Hematopoietic multipotent progenitor cell (in vitro differentiated cells): ENCODE results near the gene FILIP1L. TPM values are rescaled to one million over a fixed set of nuclear protein-coding genes. Genes with fewer than 3 reads are reported as not detected.

Experiments used
- DNase-seq, 3 donors: peaks; one replicate each; pipeline ENCODE4 v3.0.0-alpha.2; 2011 to 2015; ENCODE audit warnings: low read depth in 2 of 3, low spot score in 2 of 3
- total RNA-seq: library from RNA; depleted of rRNA; stranded (reverse); fragments of >200 nt; gene quantifications from one replicate; pipeline ENCODE4 v1.2.3, GENCODE V29; 2012

FILIP1L gene
- total RNA-seq, 1 donor: 0.81 TPM

GRCh38 chr3:99901200-99901926 lies 212.9 kb downstream of the FILIP1L start:
- no peak for DNase-seq

DNA sequence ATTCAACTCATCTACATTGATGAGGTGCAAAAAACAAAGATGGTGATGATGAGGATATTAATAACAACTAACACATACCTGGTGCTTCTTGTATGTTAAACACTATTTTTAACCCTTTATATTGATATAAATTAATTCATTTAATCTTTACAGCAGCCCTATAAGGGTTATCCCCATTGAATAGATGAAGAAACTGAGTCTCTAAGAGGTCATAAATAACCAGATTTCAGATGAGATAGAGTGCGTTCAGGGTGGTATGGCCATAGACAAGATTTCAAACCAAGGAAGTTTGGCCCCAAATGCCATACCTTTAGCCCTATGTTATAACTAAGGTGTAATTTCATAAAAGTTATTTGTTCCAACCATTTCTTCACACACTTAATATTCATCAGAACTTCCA lies 214.1 kb downstream of the FILIP1L start:
- no peak for DNase-seq

- DNase-seq: no peak
Observed at GRCh38 chr3:99899603-99900002, 214.7 kb downstream of the FILIP1L start.

DNA sequence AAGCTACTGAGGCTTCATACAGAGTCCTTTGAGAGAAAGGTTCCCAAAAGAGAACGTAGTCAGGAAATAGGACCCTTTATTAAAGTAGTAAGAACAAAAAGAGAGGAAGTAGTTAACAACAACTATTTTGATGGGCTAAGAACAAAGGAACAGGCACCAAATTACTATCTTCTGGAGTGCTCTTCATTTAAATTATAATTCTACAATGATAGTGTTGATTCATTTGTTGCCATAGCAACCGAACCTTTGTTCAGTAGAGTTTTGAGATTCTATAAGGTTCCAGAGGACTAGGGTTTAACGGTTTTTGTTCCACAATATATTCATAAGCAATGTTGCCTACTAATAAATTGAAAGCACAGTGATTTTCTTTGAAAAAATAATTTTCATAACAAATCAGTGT lies 217.8 kb downstream of the FILIP1L start:
- DNase-seq: peak in 1 of 3 donors; percentile 19

- DNase-seq: peak in 2 of 3 donors; percentile 65 to 74
Observed at GRCh38 chr3:99895703-99896441, 218.4 kb downstream of the FILIP1L start.

- peak in 2 of 3 donors; percentile 36 to 63 for DNase-seq
Observed at GRCh38 chr3:99895131-99895696, 219.1 kb downstream of the FILIP1L start.

- no peak for DNase-seq
Observed at GRCh38 chr3:99892332-99892731, 222.0 kb downstream of the FILIP1L start.

GRCh38 chr3:99891610-99892285 lies 222.6 kb downstream of the FILIP1L start:
- DNase-seq: no peak

DNA sequence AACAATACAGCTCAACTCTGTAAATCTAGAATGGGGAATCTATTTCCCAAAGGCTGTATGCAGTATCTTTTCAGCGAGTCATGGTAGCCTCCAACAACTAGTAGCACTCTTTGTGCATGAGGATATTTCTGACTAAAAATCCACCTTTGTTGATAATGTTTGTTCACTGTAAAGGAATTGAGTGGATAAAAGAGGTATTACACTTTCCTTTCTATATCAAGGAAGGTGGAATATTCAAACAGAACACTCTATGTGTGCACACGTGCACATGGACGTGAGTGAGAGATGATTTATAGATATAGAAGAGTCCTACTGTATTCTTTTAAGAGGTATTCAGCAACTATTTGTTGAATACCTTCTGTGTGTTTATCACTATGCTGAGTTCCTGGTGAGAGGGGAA lies 228.4 kb downstream of the FILIP1L start:
- no peak for DNase-seq

- DNase-seq: no peak
Observed at GRCh38 chr3:99885085-99885484, 229.2 kb downstream of the FILIP1L start.

DNA sequence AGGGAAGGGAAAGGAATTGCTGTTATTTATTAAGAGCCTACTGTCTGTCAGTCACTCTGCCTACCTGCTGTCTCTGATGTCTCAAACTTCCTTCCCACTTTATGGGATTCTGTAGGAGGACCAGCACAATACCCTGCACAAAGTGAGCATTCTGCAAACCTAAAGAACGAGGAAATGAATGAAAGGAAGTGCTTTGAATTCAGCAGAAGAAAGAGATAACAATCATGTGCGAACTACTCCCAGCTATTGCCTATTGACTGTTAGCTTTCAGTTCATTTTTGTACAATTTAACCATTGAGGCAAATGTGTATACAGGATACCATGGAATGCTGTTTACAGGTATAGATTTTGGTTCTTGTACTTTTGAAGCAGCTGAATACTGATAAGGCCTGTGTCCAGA lies 229.8 kb downstream of the FILIP1L start:
- DNase-seq: no peak

- DNase-seq: no peak
Observed at GRCh38 chr3:99883693-99884092, 230.6 kb downstream of the FILIP1L start.

- DNase-seq: no peak
Observed at GRCh38 chr3:99883138-99883461, 231.2 kb downstream of the FILIP1L start.

DNA sequence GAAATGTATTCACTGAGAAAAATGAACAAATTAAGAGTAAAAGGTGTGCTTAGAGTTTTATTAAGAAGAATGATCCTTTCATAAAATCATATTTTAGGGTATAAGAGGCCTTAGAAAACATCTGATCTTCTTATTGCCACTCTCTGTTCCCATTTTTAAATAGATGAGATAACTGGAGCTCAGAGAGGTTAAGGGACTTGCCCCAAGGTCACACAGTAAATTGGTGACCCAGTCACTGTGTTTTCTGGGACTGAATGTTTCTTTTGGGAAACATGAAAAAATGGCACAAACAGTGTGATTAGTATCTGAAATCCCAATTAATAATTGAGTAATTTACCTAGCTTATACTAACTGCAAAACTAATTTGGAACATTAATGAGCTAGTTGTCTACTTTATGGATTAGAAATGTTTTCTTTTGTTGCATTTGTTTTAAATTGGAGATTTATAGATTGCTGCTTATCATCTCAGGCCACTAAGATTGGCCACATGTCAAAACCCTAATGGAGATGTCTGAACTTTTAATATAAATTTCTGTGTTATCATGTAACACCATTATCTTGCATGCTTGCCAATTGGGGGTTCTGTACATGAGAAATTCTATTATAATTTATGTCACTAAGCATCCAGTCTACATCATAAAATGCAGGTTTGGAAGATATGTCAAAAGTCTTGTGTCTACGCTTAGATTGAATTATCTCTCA lies 231.7 kb downstream of the FILIP1L start:
- DNase-seq: no peak

- DNase-seq: no peak
Observed at GRCh38 chr3:99881121-99881524, 233.2 kb downstream of the FILIP1L start.

- no peak for DNase-seq
Observed at GRCh38 chr3:99879275-99879674, 235.0 kb downstream of the FILIP1L start.

GRCh38 chr3:99878005-99878404 lies 236.3 kb downstream of the FILIP1L start:
- DNase-seq: no peak

DNA sequence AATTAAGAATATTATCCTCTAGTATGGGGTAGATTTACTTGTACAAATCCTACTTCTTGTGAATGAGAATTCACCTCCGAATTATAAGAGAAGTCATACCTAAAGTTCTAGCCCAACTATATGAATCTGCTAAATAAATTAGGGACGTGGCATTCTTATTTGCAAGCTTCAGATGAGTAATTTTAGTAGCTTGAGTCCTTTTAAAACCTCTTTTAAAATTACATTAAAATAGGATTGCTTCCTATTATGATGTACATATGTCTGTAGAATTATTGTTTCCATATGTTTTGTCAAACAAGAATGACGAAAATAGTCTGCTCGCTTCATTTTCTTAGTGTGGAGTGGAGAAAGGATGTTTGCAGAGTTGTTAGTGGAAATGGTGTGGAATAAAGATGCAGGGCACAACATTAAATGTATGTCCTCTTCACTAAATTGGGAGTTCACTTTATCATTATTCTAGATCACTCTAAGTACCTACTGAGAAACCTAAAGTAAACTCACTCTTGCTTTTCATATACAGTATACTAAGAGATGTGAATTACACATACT lies 237.2 kb downstream of the FILIP1L start:
- DNase-seq: no peak

- DNase-seq: peak; percentile 46 to 83 (median 77)
Observed at GRCh38 chr3:99875929-99876841, 238.1 kb downstream of the FILIP1L start.

DNA sequence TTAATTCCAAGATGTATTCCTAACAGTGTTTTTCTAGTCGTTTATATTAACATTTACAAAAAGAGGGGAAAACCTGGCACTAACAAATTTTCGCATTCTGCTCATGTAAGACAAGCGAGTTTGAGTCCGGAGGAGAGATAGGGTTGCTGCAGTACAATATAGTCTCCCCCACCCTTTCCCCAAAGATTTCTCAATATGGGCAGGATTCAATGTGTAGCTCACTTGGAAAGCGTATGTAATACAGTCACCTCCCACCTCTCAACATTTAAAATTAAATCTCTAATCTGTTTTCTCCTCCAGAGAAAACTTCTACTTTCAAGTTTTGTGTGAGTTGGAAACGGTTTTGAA lies 238.7 kb downstream of the FILIP1L start:
- DNase-seq: no peak
